DOHH2 (cell line): ENCODE results near the gene EEF1B2.
"Not testable (repeated sequence)": the region's sequence is repeated elsewhere in the genome, so short reads cannot be mapped to it uniquely, and the experiment has no call there.

Experiments
- EZH2phosphoT487 ChIP-seq: fragments of 200-600 bp; sonication (generic); IDR thresholded peaks from 2 replicates; pipeline ENCODE4 v1.6.1; 2017; ENCODE audit warnings: borderline replicate concordance, mild to moderate bottlenecking, antibody characterized with exemption, low read length, moderate library complexity, mixed read lengths
- TF ChIP-seq, protein P1 (sequence below): fragments of 200-600 bp; sonication (generic); IDR thresholded peaks from one replicate; pipeline ENCODE4 v1.5.1; 2014; ENCODE audit warnings: antibody characterized with exemption, mild to moderate bottlenecking, low read depth, low read length; ENCODE audit not compliant: poor library complexity, severe bottlenecking

- TF ChIP-seq, protein P1, sequence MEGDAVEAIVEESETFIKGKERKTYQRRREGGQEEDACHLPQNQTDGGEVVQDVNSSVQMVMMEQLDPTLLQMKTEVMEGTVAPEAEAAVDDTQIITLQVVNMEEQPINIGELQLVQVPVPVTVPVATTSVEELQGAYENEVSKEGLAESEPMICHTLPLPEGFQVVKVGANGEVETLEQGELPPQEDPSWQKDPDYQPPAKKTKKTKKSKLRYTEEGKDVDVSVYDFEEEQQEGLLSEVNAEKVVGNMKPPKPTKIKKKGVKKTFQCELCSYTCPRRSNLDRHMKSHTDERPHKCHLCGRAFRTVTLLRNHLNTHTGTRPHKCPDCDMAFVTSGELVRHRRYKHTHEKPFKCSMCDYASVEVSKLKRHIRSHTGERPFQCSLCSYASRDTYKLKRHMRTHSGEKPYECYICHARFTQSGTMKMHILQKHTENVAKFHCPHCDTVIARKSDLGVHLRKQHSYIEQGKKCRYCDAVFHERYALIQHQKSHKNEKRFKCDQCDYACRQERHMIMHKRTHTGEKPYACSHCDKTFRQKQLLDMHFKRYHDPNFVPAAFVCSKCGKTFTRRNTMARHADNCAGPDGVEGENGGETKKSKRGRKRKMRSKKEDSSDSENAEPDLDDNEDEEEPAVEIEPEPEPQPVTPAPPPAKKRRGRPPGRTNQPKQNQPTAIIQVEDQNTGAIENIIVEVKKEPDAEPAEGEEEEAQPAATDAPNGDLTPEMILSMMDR = not testable (repeated sequence)
- TF ChIP-seq EZH2phosphoT487 = not testable (repeated sequence)
These were observed 2.7 kb upstream of the EEF1B2 start for GRCh38 chr2:206157014-206157413.
